Sigmoid colon (tissue), 7 donors: ENCODE measurements around the gene TRPM1. TPM values are rescaled to one million over a fixed set of nuclear protein-coding genes. Genes with fewer than 3 reads are reported as not detected.

Experiments used
- DNase-seq: peaks from one replicate; pipeline ENCODE4 v3.0.0-alpha.2; 2019
- H3K27ac ChIP-seq, 4 donors: fragments of 200-600 bp; sonication (generic); one replicate each; pipeline ENCODE4 v1.5.1; 2016 to 2019; ENCODE audit warnings: mild to moderate bottlenecking in 1 of 4
- H3K27me3 ChIP-seq, 3 donors: fragments of 200-600 bp; sonication (generic); one replicate each; pipeline ENCODE4 v1.5.1; 2019; ENCODE audit warnings: mild to moderate bottlenecking in 1 of 3
- H3K36me3 ChIP-seq, 4 donors: fragments of 200-600 bp; sonication (generic); one replicate each; pipeline ENCODE4 v1.5.1; 2016 to 2019
- H3K4me1 ChIP-seq, 4 donors: fragments of 200-600 bp; sonication (generic); one replicate each; pipeline ENCODE4 v1.5.1; 2017 to 2019
- H3K4me3 ChIP-seq, 4 donors: fragments of 200-600 bp; sonication (generic); one replicate each; pipeline ENCODE4 v1.5.1; 2017 to 2019; ENCODE audit warnings: mild to moderate bottlenecking in 2 of 4, moderate library complexity in 1 of 4
- H3K9me3 ChIP-seq, 4 donors: fragments of 200-600 bp in 3 of 4; sonication (generic) in 3 of 4; one replicate each; pipeline versions ENCODE4 v1.5.1 to v1.6.1; 2013 to 2019
- EP300 ChIP-seq, 4 donors: sonication (generic); formaldehyde crosslinking; IDR thresholded peaks; one replicate each; pipeline ENCODE4 v1.6.1; 2017; ENCODE audit warnings: antibody characterized with exemption in 4 of 4
- POLR2A ChIP-seq, 2 donors: fragments of 450-650 bp; IDR thresholded peaks; one replicate each; pipeline ENCODE4 v1.6.1; 2016; ENCODE audit warnings: antibody characterized with exemption in 2 of 2, mild to moderate bottlenecking in 2 of 2, moderate library complexity in 2 of 2
- POLR2AphosphoS5 ChIP-seq, 4 donors: sonication (generic); formaldehyde crosslinking; IDR thresholded peaks; one replicate each; pipeline ENCODE4 v1.6.1; 2017; ENCODE audit warnings: antibody characterized with exemption in 4 of 4
- WGBS, 2 donors: extraction: QIAGEN DNeasy Blood & Tissue Kit; methylation state at CpG; one replicate each; pipeline ENCODE4 v1.1.7; 2013; 5-methylcytosine and 5-hydroxymethylcytosine counted together
- intact Hi-C: fragments of 100-400 bp; cut with DNase I; formaldehyde crosslinking; loops from one replicate; pipeline ENCODE4 v1.15.1; 2023
- polyA plus RNA-seq, 3 donors: library from polyadenylated mRNA; stranded (reverse); fragments of 200-250 nt; gene quantifications; one replicate each; pipeline ENCODE4 v1.2.3, GENCODE V29; 2013
- total RNA-seq, 4 donors: library from RNA; depleted of rRNA; stranded (reverse); fragments of >200 nt; gene quantifications; one replicate each; pipeline ENCODE4 v1.1.0, GENCODE V29; 2016
- TF ChIP-seq, protein P1 (sequence below), 4 experiments: fragments of 450-650 bp in 3 of 4; fragments of 200-600 bp in 1 of 4; IDR thresholded peaks; one replicate each; pipeline ENCODE4 v1.5.1; 2016 to 2019; ENCODE audit warnings: antibody characterized with exemption in 4 of 4, mild to moderate bottlenecking in 3 of 4, moderate library complexity in 2 of 4
- donor health status: healthy with polysubstance abuse.
- donor health status: Bipolar disorder and iron deficiency.
- donor health status: healthy.

TRPM1 gene
- not detected for total RNA-seq
- under 1 TPM in 1 of 3 donors, not detected in 2; 0.12 TPM for polyA plus RNA-seq

DNA sequence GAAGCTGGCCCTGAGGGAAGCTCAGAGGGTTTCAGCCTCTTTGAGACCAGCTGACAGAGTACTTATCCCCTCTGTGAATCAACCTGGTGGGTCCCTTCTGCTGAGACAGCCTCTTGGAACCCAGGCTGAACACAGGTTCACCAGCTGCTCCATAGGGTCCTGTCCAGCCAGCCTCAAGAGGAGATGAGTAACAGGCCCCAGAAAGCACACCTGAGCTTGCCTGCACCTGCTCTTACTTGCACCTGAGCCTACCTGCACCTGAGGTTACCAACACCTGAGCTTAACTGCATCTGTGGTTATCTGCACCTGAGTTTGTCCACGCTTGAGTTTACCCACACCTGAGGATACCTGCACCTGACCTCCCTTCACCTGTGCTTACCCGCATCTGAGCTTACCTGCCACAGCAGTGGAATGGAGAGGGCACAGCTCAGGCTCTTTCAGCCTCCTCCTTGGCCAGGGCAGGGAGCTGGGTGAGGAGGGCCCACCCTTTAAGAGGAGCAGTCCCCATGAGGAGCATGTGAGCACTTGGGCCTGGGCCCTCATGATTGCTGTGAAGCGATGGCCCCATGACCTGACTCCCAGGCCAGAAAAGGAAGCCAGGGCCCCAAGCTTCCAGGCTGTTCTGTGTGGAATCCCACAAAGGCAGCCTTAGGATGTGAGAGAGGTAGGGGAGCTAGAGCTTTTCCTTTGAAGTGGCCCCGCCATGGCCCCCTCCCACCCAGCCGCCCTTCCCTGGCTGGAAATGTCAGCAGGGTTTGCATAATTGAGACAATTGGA, at the start of gene TRPM1:
Gene TRPM1 (minus strand): TSS at position 464 of the 777 bp plus-strand sequence. CDS start 20,370 bp downstream, outside the sequence.
- Histone ChIP-seq H3K36me3 (no peaks in the 10 kb centered on the region), H3K27ac (no peak within 1 kb of the TSS), H3K27me3 (peaks cover 0 to 3% (median 0%) of the 10 kb centered on the region in 3 donors), H3K4me3 (no peak within 1 kb of the TSS), H3K4me1 (peaks cover 0 to 4% (median 0%) of the 10 kb centered on the region in 4 donors), H3K9me3 (no peaks in the 10 kb centered on the region)
- intact Hi-C loops = no loop called here
- DNase-seq = no peak
- WGBS, 2 donors = 92 to 94% methylated on average over 5 of the region's 5 CpGs
- TF ChIP-seq POLR2A (IDR thresholded peaks at IDR 0.05) (no peak), POLR2AphosphoS5 (IDR thresholded peaks at IDR 0.05) (no peak), EP300 (IDR thresholded peaks at IDR 0.05) (no peak)
- TF ChIP-seq, protein P1, sequence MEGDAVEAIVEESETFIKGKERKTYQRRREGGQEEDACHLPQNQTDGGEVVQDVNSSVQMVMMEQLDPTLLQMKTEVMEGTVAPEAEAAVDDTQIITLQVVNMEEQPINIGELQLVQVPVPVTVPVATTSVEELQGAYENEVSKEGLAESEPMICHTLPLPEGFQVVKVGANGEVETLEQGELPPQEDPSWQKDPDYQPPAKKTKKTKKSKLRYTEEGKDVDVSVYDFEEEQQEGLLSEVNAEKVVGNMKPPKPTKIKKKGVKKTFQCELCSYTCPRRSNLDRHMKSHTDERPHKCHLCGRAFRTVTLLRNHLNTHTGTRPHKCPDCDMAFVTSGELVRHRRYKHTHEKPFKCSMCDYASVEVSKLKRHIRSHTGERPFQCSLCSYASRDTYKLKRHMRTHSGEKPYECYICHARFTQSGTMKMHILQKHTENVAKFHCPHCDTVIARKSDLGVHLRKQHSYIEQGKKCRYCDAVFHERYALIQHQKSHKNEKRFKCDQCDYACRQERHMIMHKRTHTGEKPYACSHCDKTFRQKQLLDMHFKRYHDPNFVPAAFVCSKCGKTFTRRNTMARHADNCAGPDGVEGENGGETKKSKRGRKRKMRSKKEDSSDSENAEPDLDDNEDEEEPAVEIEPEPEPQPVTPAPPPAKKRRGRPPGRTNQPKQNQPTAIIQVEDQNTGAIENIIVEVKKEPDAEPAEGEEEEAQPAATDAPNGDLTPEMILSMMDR (IDR thresholded peaks at IDR 0.05) = no peak

DNA sequence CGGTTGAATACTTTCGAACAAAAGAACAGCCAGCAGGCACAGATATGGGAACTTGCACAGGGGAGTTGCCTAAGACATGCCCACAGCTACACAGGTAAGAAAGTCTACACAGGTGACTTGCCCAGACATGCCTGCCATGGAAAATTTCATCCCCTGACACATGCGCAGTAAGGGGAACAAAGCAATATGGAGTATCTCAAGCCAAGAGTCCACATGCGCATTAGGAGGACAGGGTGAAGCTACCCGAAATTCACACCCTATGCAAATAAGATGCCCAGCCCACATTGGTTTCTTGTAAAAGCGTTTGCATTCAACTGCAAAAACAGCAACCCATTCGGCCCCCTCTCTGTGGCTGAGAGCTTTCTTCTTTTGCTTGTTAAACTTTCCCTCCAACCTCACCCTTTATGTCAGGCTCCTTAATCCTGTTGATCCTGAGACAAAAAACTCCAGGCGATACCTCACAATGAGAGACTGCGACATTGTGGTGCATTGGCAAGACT, 49.3 kb upstream of the TRPM1 start:
- Histone ChIP-seq H3K27me3 (no peaks in the 10 kb centered on the region), H3K36me3 (no peaks in the 10 kb centered on the region), H3K4me1 (no peaks in the 10 kb centered on the region), H3K4me3 (no peak overlapping the region), H3K9me3 (no peaks in the 10 kb centered on the region), H3K27ac (no peak overlapping the region)
- DNase-seq = no peak
- intact Hi-C loops = no loop called here
- 85 to 88% methylated on average over 9 of the region's 9 CpGs for WGBS, 2 donors
- TF ChIP-seq POLR2AphosphoS5 (IDR thresholded peaks at IDR 0.05) (no peak), POLR2A (IDR thresholded peaks at IDR 0.05) (no peak), EP300 (IDR thresholded peaks at IDR 0.05) (no peak)
- TF ChIP-seq, protein P1 (IDR thresholded peaks at IDR 0.05) = no peak

DNA sequence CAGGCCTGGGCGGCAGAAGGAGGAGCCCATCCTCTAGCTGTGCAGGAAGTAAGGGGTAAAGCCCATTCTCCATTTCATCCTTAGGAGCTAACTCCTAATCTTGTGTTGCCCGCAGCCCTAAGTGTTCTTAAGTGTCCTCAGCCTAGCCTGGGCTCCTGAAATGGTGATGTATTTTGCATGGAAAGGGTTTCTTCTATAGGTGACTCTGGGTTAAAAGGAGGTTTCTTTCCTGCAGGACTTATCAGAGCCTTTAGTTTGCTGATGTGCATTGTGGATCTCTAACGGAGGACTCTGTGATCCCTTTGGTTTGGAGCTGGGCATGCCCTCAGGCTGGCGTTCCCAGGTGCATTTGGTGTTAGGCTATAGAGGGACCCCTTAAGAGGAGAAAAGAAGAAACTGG, 48.5 kb upstream of the TRPM1 start:
- whole genome bisulfite sequencing, 2 donors = 90 to 96% methylated on average over 4 of the region's 4 CpGs
- Histone ChIP-seq H3K27me3 (no peaks in the 10 kb centered on the region), H3K27ac (no peak overlapping the region), H3K4me3 (no peak overlapping the region), H3K9me3 (no peaks in the 10 kb centered on the region), H3K36me3 (no peaks in the 10 kb centered on the region), H3K4me1 (no peaks in the 10 kb centered on the region)
- DNase-seq = no peak
- intact Hi-C loops = no loop called here
- TF ChIP-seq, protein P1 (IDR thresholded peaks at IDR 0.05) = no peak
- TF ChIP-seq EP300 (IDR thresholded peaks at IDR 0.05) = no peak
- TF ChIP-seq POLR2A (IDR thresholded peaks at IDR 0.05) = no peak
- TF ChIP-seq POLR2AphosphoS5 (IDR thresholded peaks at IDR 0.05) = no peak

DNA sequence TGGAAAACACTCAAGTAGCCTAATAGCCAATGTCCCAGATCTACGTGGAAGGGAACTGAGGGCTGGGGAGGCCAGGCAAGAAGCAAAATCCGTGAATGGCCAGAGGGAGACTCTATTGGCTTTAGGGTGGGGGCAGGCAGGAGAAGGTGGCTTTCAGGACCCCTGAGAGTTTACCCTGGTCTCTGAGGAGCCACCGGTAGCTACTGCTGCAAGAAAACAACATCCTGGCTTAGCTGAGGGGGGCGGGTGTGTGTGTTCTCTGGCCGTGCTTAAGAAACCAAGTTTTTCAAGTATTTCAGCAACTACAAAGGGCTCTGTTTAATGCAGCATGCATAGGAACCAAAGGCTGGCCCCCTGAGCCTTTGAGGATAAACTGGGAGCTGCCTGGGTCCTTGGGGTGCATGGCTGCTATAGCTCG, 47.6 kb upstream of the TRPM1 start:
- DNase-seq = no peak
- TF ChIP-seq, protein P1 (IDR thresholded peaks at IDR 0.05) = no peak
- TF ChIP-seq POLR2A (IDR thresholded peaks at IDR 0.05) (no peak), POLR2AphosphoS5 (IDR thresholded peaks at IDR 0.05) (no peak)
- Histone ChIP-seq H3K4me3 (no peak overlapping the region), H3K9me3 (no peaks in the 10 kb centered on the region), H3K27ac (no peak overlapping the region), H3K27me3 (no peaks in the 10 kb centered on the region), H3K36me3 (no peaks in the 10 kb centered on the region), H3K4me1 (no peaks in the 10 kb centered on the region)
- intact Hi-C loops = no loop called here
- 64 to 79% methylated on average over 6 of the region's 6 CpGs for WGBS, 2 donors
